HepG2 (cell line): ENCODE data around the gene C19orf73. TPM values are rescaled to one million over a fixed set of nuclear protein-coding genes. Genes with fewer than 3 reads are reported as not detected.

Experiments used
- ARNT2 ChIP-seq: sonication (generic); formaldehyde crosslinking; IDR thresholded peaks from 2 replicates; pipeline ENCODE4 v1.8.0; 2022; ENCODE audit warnings: mild to moderate bottlenecking, low read depth, missing genetic modification reagents, moderate library complexity
- CBX5 ChIP-seq: sonication (generic); formaldehyde crosslinking; IDR thresholded peaks from 2 replicates; pipeline ENCODE4 v1.4.0; 2020; ENCODE audit warnings: missing genetic modification reagents, borderline replicate concordance
- CHCHD3 ChIP-seq: sonication (generic); formaldehyde crosslinking; IDR thresholded peaks from 2 replicates; pipeline ENCODE4 v1.8.0; 2022; ENCODE audit warnings: mild to moderate bottlenecking, missing genetic modification reagents, moderate library complexity
- FOXK2 ChIP-seq: fragments of 450-650 bp; IDR thresholded peaks from 2 replicates; pipeline ENCODE4 v1.6.1; 2016
- HOXA5 ChIP-seq: sonication (generic); formaldehyde crosslinking; IDR thresholded peaks from 2 replicates; pipeline ENCODE4 v1.4.0; 2020; ENCODE audit warnings: missing genetic modification reagents
- KAT8 ChIP-seq: IDR thresholded peaks from 2 replicates; pipeline ENCODE4 v1.6.1; 2016; ENCODE audit warnings: missing genetic modification reagents, missing compliant biosample characterization
- MEF2D ChIP-seq: sonication (generic); formaldehyde crosslinking; IDR thresholded peaks from 2 replicates; pipeline ENCODE4 v1.5.1; 2020; ENCODE audit warnings: mild to moderate bottlenecking, missing genetic modification reagents
- MTA1 ChIP-seq: sonication (generic); formaldehyde crosslinking; IDR thresholded peaks from 2 replicates; pipeline ENCODE4 v1.4.0; 2020; ENCODE audit warnings: missing genetic modification reagents, mild to moderate bottlenecking, borderline replicate concordance
- NCOA1 ChIP-seq: sonication (generic); formaldehyde crosslinking; IDR thresholded peaks from 2 replicates; pipeline ENCODE4 v1.9.0; 2021; ENCODE audit warnings: missing genetic modification reagents
- PAWR ChIP-seq: sonication (generic); formaldehyde crosslinking; IDR thresholded peaks from 2 replicates; pipeline ENCODE4 v1.4.0; 2020; ENCODE audit warnings: missing genetic modification reagents, mild to moderate bottlenecking, borderline replicate concordance
- TEAD2 ChIP-seq: sonication (generic); formaldehyde crosslinking; IDR thresholded peaks from 2 replicates; pipeline ENCODE4 v1.9.0; 2021; ENCODE audit warnings: missing genetic modification reagents
- TEAD3 ChIP-seq: optimal IDR thresholded peaks from 2 replicates; pipeline ENCODE3; 2016; ENCODE audit warnings: borderline replicate concordance
- ZFYVE20 ChIP-seq: sonication (generic); formaldehyde crosslinking; IDR thresholded peaks from 2 replicates; pipeline ENCODE4 v1.8.0; 2023; ENCODE audit warnings: low read depth, mild to moderate bottlenecking, moderate library complexity, missing genetic modification reagents, borderline replicate concordance
- ZNF136 ChIP-seq: sonication (generic); formaldehyde crosslinking; IDR thresholded peaks from 2 replicates; pipeline ENCODE4 v1.8.1; 2022; ENCODE audit warnings: low read depth, mild to moderate bottlenecking, moderate library complexity, missing genetic modification reagents
- ZNF225 ChIP-seq: sonication (generic); formaldehyde crosslinking; IDR thresholded peaks from 2 replicates; pipeline ENCODE4 v1.4.0; 2020; ENCODE audit warnings: mild to moderate bottlenecking, missing genetic modification reagents
- ZNF296 ChIP-seq: sonication (generic); formaldehyde crosslinking; conservative IDR thresholded peaks from 2 replicates; pipeline ENCODE4 v1.5.0; 2020; ENCODE audit warnings: mild to moderate bottlenecking, missing genetic modification reagents
- ZNF432 ChIP-seq: sonication (generic); formaldehyde crosslinking; IDR thresholded peaks from 2 replicates; pipeline ENCODE4 v1.5.0; 2020; ENCODE audit warnings: missing genetic modification reagents, mild to moderate bottlenecking, borderline replicate concordance
- ZNF44 ChIP-seq: sonication (generic); formaldehyde crosslinking; IDR thresholded peaks from 2 replicates; pipeline ENCODE4 v1.5.1; 2020; ENCODE audit warnings: mild to moderate bottlenecking, missing genetic modification reagents
- ZNF543 ChIP-seq: sonication (generic); formaldehyde crosslinking; IDR thresholded peaks from 2 replicates; pipeline ENCODE4 v1.4.0; 2020; ENCODE audit warnings: mild to moderate bottlenecking, missing genetic modification reagents
- ZNF788 ChIP-seq: sonication (generic); formaldehyde crosslinking; IDR thresholded peaks from 2 replicates; pipeline ENCODE4 v1.5.0; 2020; ENCODE audit warnings: mild to moderate bottlenecking, missing genetic modification reagents, borderline replicate concordance
- polyA plus RNA-seq, 8 experiments: library from polyadenylated mRNA; depleted of rRNA in 3 of 8; stranded (reverse) in 7 of 8; unstranded in 1 of 8; fragments of >200 nt; fragmentation: Illumina TruSeq in 4 of 8; extraction: Trizol in 4 of 8; gene quantifications; 2 replicates each; pipeline versions ENCODE4 v1.2.1 to v1.2.3, GENCODE V29; 2011 to 2016; ENCODE audit warnings: low read depth in 4 of 8, missing spikeins in 1 of 8, mixed read lengths in 1 of 8; ENCODE audit not compliant: insufficient read depth in 1 of 8
- total RNA-seq, 5 experiments: library from RNA; depleted of rRNA; stranded (reverse); fragments of >200 nt; fragmentation: Illumina TruSeq; extraction: Trizol; gene quantifications; 2 replicates each; pipeline ENCODE4 v1.2.3, GENCODE V29; 2016; ENCODE audit warnings: low read depth in 1 of 5
- TF ChIP-seq, protein P1 (sequence below): sonication (generic); formaldehyde crosslinking; IDR thresholded peaks from 2 replicates; pipeline ENCODE4 v1.4.0; 2020; ENCODE audit warnings: missing genetic modification reagents
- TF ChIP-seq, protein P2 (sequence below): sonication (generic); formaldehyde crosslinking; IDR thresholded peaks from 2 replicates; pipeline ENCODE4 v1.9.0; 2021; ENCODE audit warnings: missing genetic modification reagents, borderline replicate concordance
- TF ChIP-seq, protein P3 (sequence below): sonication (generic); formaldehyde crosslinking; IDR thresholded peaks from 2 replicates; pipeline ENCODE4 v1.5.1; 2020; ENCODE audit warnings: mild to moderate bottlenecking, missing genetic modification reagents, moderate library complexity
- TF ChIP-seq, protein P4 (sequence below): IDR thresholded peaks from 2 replicates; pipeline ENCODE4 v1.6.1; 2016; ENCODE audit warnings: mild to moderate bottlenecking

Gene C19orf73
- total and polyA plus RNA-seq, 2 of the 13 experiments (the other 11 are each of a cell fraction or from before 2014, with no cell fraction given), result 1.4 to 1.5 TPM

DNA sequence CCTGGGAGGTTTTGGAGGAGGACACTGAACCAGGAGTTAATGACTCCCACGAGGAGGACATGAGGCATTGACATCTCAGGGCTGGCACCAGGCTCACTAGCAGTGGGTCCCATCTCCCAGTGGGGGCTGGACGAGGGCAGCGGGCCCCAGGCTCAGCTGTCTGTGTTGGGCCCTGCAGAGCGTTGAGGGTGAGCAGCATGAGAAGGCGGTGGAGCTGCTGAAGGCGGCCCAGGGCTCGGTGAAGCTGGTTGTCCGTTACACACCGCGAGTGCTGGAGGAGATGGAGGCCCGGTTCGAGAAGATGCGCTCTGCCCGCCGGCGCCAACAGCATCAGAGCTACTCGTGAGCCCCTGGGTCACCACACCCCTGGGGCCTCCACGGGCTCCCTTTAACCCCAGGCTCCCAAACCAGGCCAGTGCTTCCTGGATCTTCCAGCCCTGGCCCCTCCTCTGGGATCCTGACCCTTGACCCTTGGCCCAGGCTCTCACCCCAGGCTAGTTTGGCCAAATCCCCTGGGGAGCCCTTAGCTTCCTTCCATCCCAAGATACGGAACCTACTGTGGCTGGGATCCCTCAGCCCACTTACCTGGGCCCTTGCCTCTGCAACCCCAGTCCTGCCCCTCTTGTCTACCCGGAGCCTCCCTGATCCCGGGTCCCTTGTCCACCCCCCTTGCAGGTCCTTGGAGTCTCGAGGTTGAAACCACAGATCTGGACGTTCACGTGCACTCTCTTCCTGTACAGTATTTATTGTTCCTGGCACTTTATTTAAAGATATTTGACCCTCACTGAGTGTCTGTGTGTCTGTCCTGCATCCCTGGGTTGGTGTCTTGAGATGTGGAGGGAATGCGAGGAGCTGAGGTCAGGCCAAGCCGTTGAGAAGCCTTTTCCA lies 1.0 kb downstream of the C19orf73 start (continued):
- TF ChIP-seq MTA1 (CRISPR knock-in tag) (no peak), PAWR (CRISPR knock-in tag) (no peak), ZNF543 (no peak), MEF2D (CRISPR knock-in tag) (no peak), ZNF432 (CRISPR knock-in tag) (no peak), CHCHD3 (no peak), KAT8 (CRISPR knock-in tag) (no peak), CBX5 (CRISPR knock-in tag) (no peak), ZNF788 (CRISPR knock-in tag) (no peak), ZNF136 (CRISPR knock-in tag) (no peak), ZNF225 (CRISPR knock-in tag) (no peak), TEAD3 (no peak), ZNF44 (CRISPR knock-in tag) (peak; percentile 29; the same call in 1 of the 2 replicates), NCOA1 (CRISPR knock-in tag) (no peak), HOXA5 (CRISPR knock-in tag) (no peak), FOXK2 (no peak), ZFYVE20 (CRISPR knock-in tag) (no peak), ARNT2 (CRISPR knock-in tag) (no peak), ZNF296 (CRISPR knock-in tag) (no peak), TEAD2 (CRISPR knock-in tag) (no peak)
- TF ChIP-seq, protein P1, sequence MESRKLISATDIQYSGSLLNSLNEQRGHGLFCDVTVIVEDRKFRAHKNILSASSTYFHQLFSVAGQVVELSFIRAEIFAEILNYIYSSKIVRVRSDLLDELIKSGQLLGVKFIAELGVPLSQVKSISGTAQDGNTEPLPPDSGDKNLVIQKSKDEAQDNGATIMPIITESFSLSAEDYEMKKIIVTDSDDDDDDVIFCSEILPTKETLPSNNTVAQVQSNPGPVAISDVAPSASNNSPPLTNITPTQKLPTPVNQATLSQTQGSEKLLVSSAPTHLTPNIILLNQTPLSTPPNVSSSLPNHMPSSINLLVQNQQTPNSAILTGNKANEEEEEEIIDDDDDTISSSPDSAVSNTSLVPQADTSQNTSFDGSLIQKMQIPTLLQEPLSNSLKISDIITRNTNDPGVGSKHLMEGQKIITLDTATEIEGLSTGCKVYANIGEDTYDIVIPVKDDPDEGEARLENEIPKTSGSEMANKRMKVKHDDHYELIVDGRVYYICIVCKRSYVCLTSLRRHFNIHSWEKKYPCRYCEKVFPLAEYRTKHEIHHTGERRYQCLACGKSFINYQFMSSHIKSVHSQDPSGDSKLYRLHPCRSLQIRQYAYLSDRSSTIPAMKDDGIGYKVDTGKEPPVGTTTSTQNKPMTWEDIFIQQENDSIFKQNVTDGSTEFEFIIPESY (CRISPR knock-in tag), result 0 out of 2 replicates have a peak, but pooled peaks have one; percentile 17
- TF ChIP-seq, protein P2, sequence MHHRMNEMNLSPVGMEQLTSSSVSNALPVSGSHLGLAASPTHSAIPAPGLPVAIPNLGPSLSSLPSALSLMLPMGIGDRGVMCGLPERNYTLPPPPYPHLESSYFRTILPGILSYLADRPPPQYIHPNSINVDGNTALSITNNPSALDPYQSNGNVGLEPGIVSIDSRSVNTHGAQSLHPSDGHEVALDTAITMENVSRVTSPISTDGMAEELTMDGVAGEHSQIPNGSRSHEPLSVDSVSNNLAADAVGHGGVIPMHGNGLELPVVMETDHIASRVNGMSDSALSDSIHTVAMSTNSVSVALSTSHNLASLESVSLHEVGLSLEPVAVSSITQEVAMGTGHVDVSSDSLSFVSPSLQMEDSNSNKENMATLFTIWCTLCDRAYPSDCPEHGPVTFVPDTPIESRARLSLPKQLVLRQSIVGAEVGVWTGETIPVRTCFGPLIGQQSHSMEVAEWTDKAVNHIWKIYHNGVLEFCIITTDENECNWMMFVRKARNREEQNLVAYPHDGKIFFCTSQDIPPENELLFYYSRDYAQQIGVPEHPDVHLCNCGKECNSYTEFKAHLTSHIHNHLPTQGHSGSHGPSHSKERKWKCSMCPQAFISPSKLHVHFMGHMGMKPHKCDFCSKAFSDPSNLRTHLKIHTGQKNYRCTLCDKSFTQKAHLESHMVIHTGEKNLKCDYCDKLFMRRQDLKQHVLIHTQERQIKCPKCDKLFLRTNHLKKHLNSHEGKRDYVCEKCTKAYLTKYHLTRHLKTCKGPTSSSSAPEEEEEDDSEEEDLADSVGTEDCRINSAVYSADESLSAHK, result no peak
- TF ChIP-seq, protein P3, sequence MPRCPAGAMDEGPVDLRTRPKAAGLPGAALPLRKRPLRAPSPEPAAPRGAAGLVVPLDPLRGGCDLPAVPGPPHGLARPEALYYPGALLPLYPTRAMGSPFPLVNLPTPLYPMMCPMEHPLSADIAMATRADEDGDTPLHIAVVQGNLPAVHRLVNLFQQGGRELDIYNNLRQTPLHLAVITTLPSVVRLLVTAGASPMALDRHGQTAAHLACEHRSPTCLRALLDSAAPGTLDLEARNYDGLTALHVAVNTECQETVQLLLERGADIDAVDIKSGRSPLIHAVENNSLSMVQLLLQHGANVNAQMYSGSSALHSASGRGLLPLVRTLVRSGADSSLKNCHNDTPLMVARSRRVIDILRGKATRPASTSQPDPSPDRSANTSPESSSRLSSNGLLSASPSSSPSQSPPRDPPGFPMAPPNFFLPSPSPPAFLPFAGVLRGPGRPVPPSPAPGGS (CRISPR knock-in tag), result no peak
- TF ChIP-seq, protein P4, sequence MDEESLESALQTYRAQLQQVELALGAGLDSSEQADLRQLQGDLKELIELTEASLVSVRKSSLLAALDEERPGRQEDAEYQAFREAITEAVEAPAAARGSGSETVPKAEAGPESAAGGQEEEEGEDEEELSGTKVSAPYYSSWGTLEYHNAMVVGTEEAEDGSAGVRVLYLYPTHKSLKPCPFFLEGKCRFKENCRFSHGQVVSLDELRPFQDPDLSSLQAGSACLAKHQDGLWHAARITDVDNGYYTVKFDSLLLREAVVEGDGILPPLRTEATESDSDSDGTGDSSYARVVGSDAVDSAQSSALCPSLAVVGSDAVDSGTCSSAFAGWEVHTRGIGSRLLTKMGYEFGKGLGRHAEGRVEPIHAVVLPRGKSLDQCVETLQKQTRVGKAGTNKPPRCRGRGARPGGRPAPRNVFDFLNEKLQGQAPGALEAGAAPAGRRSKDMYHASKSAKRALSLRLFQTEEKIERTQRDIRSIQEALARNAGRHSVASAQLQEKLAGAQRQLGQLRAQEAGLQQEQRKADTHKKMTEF, result no peak
